GM21423 (cell line): Measurements from ENCODE around the gene SCYGR6.
"Not testable (repeated sequence)": the region's sequence is repeated elsewhere in the genome, so short reads cannot be mapped to it uniquely, and the experiment has no call there.

Experiments
- ATAC-seq: cut with Tn5 transposase; IDR thresholded peaks from one replicate; pipeline ENCODE4 v1.9.1; 2021; ENCODE audit warnings: mild to moderate bottlenecking, moderate library complexity; ENCODE audit not compliant: unreplicated experiment

SCYGR6 gene

DNA sequence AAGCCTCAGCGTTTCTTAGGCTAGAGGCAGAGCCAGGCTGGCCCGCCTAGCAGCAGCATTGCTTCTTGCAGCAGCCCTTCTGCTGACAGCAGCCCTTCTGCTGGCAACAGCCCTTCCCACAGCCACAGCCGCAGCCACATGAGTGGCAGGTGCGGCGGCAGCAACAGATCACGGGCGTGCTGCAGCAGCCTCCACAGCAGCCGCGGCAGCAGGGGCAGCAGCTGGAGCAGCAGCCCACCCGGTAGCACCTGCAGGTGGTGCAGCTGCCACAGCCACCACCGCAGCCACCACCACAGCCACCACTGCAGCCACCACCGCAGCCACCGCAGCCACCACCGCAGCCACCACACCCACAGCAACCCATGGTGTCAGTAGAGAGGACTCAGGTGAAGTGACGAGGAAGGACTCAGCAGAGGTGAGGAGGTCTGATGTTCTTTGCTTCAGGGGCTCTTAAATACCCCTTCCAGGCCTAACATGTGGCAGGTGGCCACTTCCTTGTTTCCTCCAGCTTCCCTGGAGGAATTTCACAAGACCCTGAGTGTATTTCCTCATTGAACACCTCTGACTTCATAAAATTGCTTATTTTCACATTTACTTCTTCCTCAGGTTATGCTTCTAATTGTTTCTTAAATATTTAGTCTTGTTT is at the start of gene SCYGR6:
TSS of gene SCYGR6 (minus strand) at position 364 of the 646 bp plus-strand sequence. CDS start at position 364, 0 bp downstream.
- ATAC-seq, result no peak

DNA sequence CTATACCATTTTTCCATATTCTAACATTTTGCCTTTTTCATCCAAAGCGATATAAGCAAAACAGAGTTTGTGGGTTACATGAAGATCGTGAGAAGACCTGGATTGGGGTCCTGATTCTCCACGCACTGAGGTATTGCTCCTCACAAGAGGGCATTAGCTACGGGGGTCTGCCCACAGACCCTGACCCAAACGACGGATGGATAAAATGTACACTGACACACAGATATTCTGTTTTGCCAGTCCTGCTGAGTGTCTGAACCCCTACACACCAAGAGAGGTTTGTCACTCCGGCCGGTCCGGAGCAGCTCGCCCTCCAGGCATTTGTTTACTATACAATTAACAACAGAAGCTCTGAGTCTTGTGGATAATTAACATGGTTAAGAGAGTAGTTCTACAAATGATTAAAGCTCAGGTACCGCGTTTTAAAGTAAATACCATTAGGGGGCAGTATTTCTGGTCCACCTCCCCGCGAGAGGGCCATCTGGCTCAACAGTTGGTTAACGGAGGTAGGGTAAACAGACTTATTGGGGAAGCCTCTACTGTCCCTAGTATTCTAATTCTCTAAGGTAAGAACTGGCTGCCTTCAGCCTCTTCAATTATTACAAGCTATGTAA is 49.6 kb upstream of the SCYGR6 start:
- ATAC-seq, result no peak

DNA sequence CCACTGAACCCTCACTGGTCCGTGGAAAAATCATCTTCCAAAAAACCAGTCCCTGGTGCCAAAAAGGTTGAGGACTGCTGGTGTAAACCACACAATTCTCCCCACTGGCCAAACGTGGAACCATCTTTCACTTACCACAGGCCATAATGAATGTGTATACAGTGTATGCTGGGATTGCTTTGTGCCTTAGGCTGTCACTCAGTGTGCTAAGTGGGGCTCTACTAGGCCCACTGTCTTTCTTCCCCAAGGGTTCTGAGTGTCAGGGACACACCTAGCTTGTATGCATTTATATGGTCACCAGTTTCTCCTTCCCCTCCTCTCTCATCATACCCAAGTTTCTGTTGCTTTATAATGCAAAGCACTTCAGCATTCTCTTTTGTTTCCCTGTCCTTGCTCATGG is 48.4 kb upstream of the SCYGR6 start:
- no peak for ATAC-seq

- no peak for ATAC-seq
Measured at GRCh38 chr2:227772197-227772661, 47.7 kb upstream of the SCYGR6 start.

- ATAC-seq, result no peak
Measured at GRCh38 chr2:227767830-227768229, 43.3 kb upstream of the SCYGR6 start.

- peak; percentile 98 for ATAC-seq
Measured at GRCh38 chr2:227766373-227766883, 41.9 kb upstream of the SCYGR6 start.

DNA sequence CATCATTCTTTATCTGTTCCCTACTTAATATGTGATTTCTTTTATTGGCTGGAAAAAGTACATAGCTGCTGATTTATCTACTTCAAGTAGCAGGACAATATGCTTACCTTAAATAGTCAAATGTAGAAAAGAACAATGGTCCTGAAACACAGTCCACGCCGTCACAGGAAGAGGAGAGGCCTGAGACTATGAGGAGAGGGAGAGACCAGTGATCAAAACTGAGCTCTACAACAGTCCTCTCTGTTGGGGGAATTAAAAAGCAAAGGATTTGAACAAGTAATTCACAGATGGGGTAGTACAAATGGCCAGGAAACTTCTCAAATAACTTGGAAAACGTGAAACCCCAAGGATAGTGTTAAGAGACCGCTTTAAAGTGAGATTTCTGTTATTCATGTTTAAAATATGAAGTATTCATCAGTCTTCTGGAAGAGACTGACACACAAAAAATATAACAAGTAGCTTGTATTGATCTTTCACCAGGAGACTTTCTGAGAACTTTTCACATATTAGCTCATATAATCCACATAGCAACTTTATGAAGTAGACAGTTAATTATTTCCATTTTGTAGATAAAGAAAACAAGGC is 41.3 kb upstream of the SCYGR6 start:
- no peak for ATAC-seq

- no peak for ATAC-seq
Measured at GRCh38 chr2:227761740-227762476, 37.4 kb upstream of the SCYGR6 start.

- no peak for ATAC-seq
Measured at GRCh38 chr2:227759411-227760118, 35.0 kb upstream of the SCYGR6 start.

DNA sequence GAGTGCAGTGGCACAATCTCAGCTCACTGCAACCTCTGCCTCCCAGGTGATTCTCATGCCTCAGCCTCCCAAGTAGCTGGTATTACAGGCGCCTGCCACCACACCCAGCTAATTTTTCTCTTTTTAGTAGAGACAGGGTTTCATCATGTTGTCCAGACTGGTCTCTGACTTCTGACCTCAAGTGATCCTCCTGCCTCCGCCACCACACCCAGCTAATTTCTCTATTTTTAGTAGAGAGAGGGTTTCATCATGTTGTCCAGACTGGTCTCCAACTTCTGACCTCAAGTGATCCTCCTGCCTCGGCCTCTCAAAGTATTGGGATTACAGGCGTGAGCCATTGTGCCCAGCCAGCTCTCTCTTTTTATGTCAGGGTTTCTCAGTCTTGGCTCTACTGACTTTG is 31.7 kb upstream of the SCYGR6 start:
- not testable (repeated sequence) for ATAC-seq

DNA sequence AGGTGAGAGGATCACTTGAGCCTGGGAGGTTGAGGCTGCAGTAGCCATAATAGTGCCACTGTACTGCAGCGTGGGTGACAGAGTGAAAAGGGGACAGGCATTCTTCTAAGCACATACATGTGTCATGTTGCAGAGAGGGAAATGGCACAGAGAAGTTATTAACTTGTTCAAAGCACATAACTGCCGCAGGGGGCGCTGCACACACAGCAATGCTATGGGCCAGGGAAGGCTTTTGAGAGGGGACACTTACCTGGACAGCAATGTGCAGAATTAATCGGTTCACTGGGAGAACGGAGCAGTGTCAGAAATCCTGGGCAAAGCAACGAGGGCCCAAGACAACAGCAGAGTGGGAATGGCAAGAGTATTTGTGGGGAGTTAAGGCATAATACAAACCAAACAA is 23.5 kb upstream of the SCYGR6 start:
- no peak for ATAC-seq

GRCh38 chr2:227745594-227745993 is 21.0 kb upstream of the SCYGR6 start, which contains the start of gene SCYGR8:
Gene SCYGR8, plus strand, starts transcription at chr2:227745894. Its CDS starts 0 bp downstream, at chr2:227745894.
- ATAC-seq, result no peak

GRCh38 chr2:227740705-227741104 is 16.1 kb upstream of the SCYGR6 start:
- not testable (repeated sequence) for ATAC-seq

DNA sequence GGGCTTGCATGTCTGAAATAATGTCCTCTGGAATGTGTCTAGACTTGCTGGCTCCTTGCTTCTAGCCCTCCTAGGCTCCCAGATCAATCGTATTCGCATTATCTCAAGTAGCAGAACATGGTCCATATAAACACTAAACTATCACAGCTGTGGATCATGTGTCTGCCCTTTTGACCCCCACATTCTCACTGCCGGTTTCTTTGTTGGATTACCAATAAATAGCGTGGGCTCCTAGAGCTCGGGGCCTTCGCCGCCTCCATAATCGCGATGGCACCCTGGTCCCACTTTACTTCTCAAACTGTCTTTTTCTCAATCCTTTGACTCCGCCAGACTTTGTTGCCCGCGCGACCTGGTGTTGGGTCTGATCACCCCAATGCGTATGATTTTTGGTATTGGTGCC is 14.8 kb upstream of the SCYGR6 start:
- ATAC-seq, result no peak

DNA sequence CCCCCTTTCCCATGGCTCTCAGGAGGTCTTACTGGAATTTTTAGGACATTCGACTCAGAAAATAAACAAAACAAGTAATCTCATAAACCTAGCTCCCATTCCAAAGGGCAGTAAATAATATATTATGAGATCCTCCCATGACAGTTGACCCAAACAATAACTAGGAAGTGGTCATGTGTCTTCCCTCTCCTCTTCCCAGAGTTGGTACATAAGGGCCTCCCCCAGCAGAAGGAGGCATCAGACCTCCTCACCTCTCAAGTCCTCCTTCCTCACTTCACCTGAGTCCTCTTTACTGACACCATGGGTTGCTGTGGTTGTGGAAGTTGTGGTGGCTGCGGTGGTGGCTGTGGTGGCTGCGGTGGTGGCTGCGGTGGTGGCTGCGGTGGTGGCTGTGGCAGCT is 3.5 kb upstream of the SCYGR6 start, which contains the start of gene SCYGR7:
TSS of gene SCYGR7 (plus strand) at position 301 of the 400 bp plus-strand sequence. CDS start at position 301, 0 bp downstream.
- no peak for ATAC-seq

GRCh38 chr2:227722821-227723220 is 1.7 kb downstream of the SCYGR6 start:
- ATAC-seq, result not testable (repeated sequence)

GRCh38 chr2:227720680-227721079 is 3.9 kb downstream of the SCYGR6 start:
- no peak for ATAC-seq

DNA sequence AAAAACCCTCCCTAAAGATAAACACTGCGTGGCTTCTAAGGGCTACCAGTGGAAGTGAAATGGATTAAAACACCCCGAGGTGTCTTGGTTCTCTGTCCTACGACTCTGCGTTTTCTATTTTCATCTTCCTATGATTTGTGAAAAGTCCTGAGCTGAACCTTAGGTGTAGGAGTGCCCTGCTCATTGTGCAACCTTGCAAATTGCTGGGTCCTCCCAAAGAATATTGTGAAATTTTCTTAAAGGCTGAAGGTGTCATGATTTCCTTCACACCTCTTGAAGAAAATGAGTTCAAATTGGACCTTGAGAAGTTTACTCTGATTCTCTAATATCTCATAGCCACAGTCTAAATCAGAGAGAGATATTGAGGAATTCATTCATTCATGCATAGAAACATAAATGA is 4.9 kb downstream of the SCYGR6 start:
- no peak for ATAC-seq

- no peak for ATAC-seq
Measured at GRCh38 chr2:227717687-227718567, 6.6 kb downstream of the SCYGR6 start, which contains the start of gene SLC19A3. Gene SLC19A3, minus strand, starts transcription at chr2:227718028. Its CDS starts 15,710 bp downstream, at chr2:227702318.
